Trophoblast cell (in vitro differentiated cells and primary cell): ENCODE measurements around the gene INPPL1.
A peak's percentile ranks its signal among the peaks of the same experiment; 100 is the strongest.

ENCODE experiments used
- DNase-seq, 2 donors: peaks; one replicate each; pipeline ENCODE4 v3.0.0-alpha.2; 2016
- H2AFZ ChIP-seq: 2 replicates; pipeline ENCODE4 v1.6.1; 2013; ENCODE audit warnings: low read length, moderate library complexity, mild to moderate bottlenecking; ENCODE audit not compliant: insufficient read depth, poor library complexity
- H2AK5ac ChIP-seq: 2 replicates; pipeline ENCODE4 v1.6.1; 2013; ENCODE audit warnings: mild to moderate bottlenecking, low read length
- H2BK120ac ChIP-seq: 2 replicates; pipeline ENCODE4 v1.6.1; 2013; ENCODE audit warnings: low read length, mild to moderate bottlenecking, moderate library complexity; ENCODE audit not compliant: insufficient read depth, poor library complexity
- H2BK12ac ChIP-seq: 2 replicates; pipeline ENCODE4 v1.6.1; 2013; ENCODE audit warnings: mild to moderate bottlenecking, low read length, moderate library complexity
- H2BK5ac ChIP-seq: 2 replicates; pipeline ENCODE4 v1.6.1; 2013; ENCODE audit warnings: low read length, low read depth, moderate library complexity, mild to moderate bottlenecking; ENCODE audit not compliant: poor library complexity
- H3K14ac ChIP-seq: 2 replicates; pipeline ENCODE4 v1.6.1; 2013; ENCODE audit warnings: mild to moderate bottlenecking, low read length
- H3K18ac ChIP-seq: 2 replicates; pipeline ENCODE4 v1.6.1; 2013; ENCODE audit warnings: mild to moderate bottlenecking, low read length
- H3K23ac ChIP-seq: 2 replicates; pipeline ENCODE4 v1.6.1; 2013; ENCODE audit warnings: low read length
- H3K27ac ChIP-seq: 2 replicates; pipeline ENCODE4 v1.5.1; 2013; ENCODE audit warnings: low read depth, mild to moderate bottlenecking, inconsistent platforms, low read length, moderate library complexity
- H3K27me3 ChIP-seq: 2 replicates; pipeline ENCODE4 v1.6.1; 2013; ENCODE audit warnings: inconsistent platforms, mild to moderate bottlenecking, low read length, moderate library complexity; ENCODE audit not compliant: insufficient read depth
- H3K36me3 ChIP-seq, 2 experiments: 1 replicate in 1 of 2; 2 replicates in 1 of 2; pipeline ENCODE4 v1.6.1; 2013; ENCODE audit warnings: low read length in 2 of 2, mild to moderate bottlenecking in 2 of 2, moderate library complexity in 1 of 2; ENCODE audit not compliant: insufficient read depth in 2 of 2, control insufficient read depth in 1 of 2
- H3K4ac ChIP-seq: 2 replicates; pipeline ENCODE4 v1.6.1; 2013; ENCODE audit warnings: low read depth, mild to moderate bottlenecking, low read length, moderate library complexity
- H3K4me1 ChIP-seq, 2 experiments: 1 replicate in 1 of 2; 2 replicates in 1 of 2; pipeline ENCODE4 v1.6.1; 2013; ENCODE audit warnings: low read length in 2 of 2, mild to moderate bottlenecking in 2 of 2, moderate library complexity in 1 of 2; ENCODE audit not compliant: insufficient read depth in 2 of 2, control insufficient read depth in 1 of 2
- H3K4me2 ChIP-seq: 2 replicates; pipeline ENCODE4 v1.6.1; 2013; ENCODE audit warnings: inconsistent platforms, mild to moderate bottlenecking, low read length, moderate library complexity
- H3K4me3 ChIP-seq: 2 replicates; pipeline ENCODE4 v1.5.1; 2013; ENCODE audit warnings: mild to moderate bottlenecking, low read depth, low read length, inconsistent platforms
- H3K79me1 ChIP-seq: one replicate; pipeline ENCODE4 v1.6.1; 2013; ENCODE audit warnings: low read length
- H3K79me2 ChIP-seq: 2 replicates; pipeline ENCODE4 v1.6.1; 2013; ENCODE audit warnings: low read length, mild to moderate bottlenecking; ENCODE audit not compliant: control insufficient read depth, insufficient read depth, poor library complexity
- H3K9ac ChIP-seq: 2 replicates; pipeline ENCODE4 v1.6.1; 2013; ENCODE audit warnings: mild to moderate bottlenecking, low read length
- H3K9me3 ChIP-seq: 2 replicates; pipeline ENCODE4 v1.6.1; 2013; ENCODE audit warnings: low read depth, mild to moderate bottlenecking, control low read depth, inconsistent platforms, low read length; ENCODE audit not compliant: insufficient read depth
- H4K12ac ChIP-seq: 2 replicates; pipeline ENCODE4 v1.6.1; 2013; ENCODE audit warnings: low read depth, mild to moderate bottlenecking, low read length, moderate library complexity
- H4K8ac ChIP-seq: 2 replicates; pipeline ENCODE4 v1.6.1; 2013; ENCODE audit warnings: low read depth, mild to moderate bottlenecking, low read length, moderate library complexity
- H4K91ac ChIP-seq: one replicate; pipeline ENCODE4 v1.6.1; 2013; ENCODE audit warnings: low read depth, mild to moderate bottlenecking, low read length, moderate library complexity
- WGBS: extraction: QIAGEN DNeasy Blood & Tissue Kit; methylation state at CpG from one replicate; pipeline ENCODE4 v1.1.7; 2013; ENCODE audit warnings: missing lambda C conversion rate; ENCODE audit not compliant: insufficient read length, insufficient coverage; ENCODE audit errors: extremely low coverage; 5-methylcytosine and 5-hydroxymethylcytosine counted together

The INPPL1 gene

GRCh38 chr11:72271980-72272379 lies 47.4 kb downstream of the INPPL1 start:
- Histone ChIP-seq H2AFZ (no peak overlapping the region), H3K4me1 (no peaks in the 10 kb centered on the region), H2BK120ac (no peak overlapping the region), H3K23ac (no peak overlapping the region), H4K91ac (no peak overlapping the region), H2BK5ac (no peak overlapping the region), H4K8ac (no peak overlapping the region), H3K4me2 (no peak overlapping the region), H2BK12ac (no peak overlapping the region), H3K4ac (no peak overlapping the region), H3K27ac (no peak overlapping the region), H3K4me3 (no peak overlapping the region), H3K36me3 (no peaks in the 10 kb centered on the region), H3K14ac (no peak overlapping the region), H3K79me1 (no peaks in the 10 kb centered on the region), H3K27me3 (no peaks in the 10 kb centered on the region), H3K18ac (no peak overlapping the region), H4K12ac (no peak overlapping the region), H3K79me2 (no peaks in the 10 kb centered on the region), H3K9me3 (peaks cover 3% of the 10 kb centered on the region), H3K9ac (no peak overlapping the region), H2AK5ac (no peak overlapping the region)
- WGBS, result no CpG with 5 or more reads among the region's 1 CpG
- DNase-seq, result no peak

GRCh38 chr11:72274435-72274834 lies 49.9 kb downstream of the INPPL1 start:
- Histone ChIP-seq H2AK5ac (no peak overlapping the region), H3K9me3 (peaks cover 3% of the 10 kb centered on the region), H3K27ac (no peak overlapping the region), H4K8ac (no peak overlapping the region), H4K91ac (no peak overlapping the region), H3K4me2 (no peak overlapping the region), H3K27me3 (no peaks in the 10 kb centered on the region), H2BK12ac (no peak overlapping the region), H3K4ac (no peak overlapping the region), H2AFZ (no peak overlapping the region), H3K18ac (no peak overlapping the region), H4K12ac (no peak overlapping the region), H3K79me1 (no peaks in the 10 kb centered on the region), H3K36me3 (no peaks in the 10 kb centered on the region), H2BK120ac (no peak overlapping the region), H2BK5ac (no peak overlapping the region), H3K23ac (no peak overlapping the region), H3K9ac (no peak overlapping the region), H3K79me2 (no peaks in the 10 kb centered on the region), H3K4me3 (no peak overlapping the region), H3K14ac (no peak overlapping the region), H3K4me1 (no peaks in the 10 kb centered on the region)
- peak in 1 of 2 donors; percentile 32 for DNase-seq
- WGBS, result no CpG with 5 or more reads among the region's 6 CpGs

GRCh38 chr11:72278905-72279304 lies 54.3 kb downstream of the INPPL1 start:
- Histone ChIP-seq H4K12ac (no peak overlapping the region), H2AK5ac (no peak overlapping the region), H3K4me1 (no peaks in the 10 kb centered on the region), H3K4me2 (no peak overlapping the region), H3K14ac (no peak overlapping the region), H3K4ac (no peak overlapping the region), H3K79me2 (no peaks in the 10 kb centered on the region), H3K4me3 (no peak overlapping the region), H2BK120ac (no peak overlapping the region), H4K91ac (no peak overlapping the region), H2BK12ac (no peak overlapping the region), H3K18ac (no peak overlapping the region), H4K8ac (no peak overlapping the region), H3K9ac (no peak overlapping the region), H2AFZ (no peak overlapping the region), H3K9me3 (peaks cover 3% of the 10 kb centered on the region), H3K27me3 (no peaks in the 10 kb centered on the region), H2BK5ac (no peak overlapping the region), H3K79me1 (no peaks in the 10 kb centered on the region), H3K36me3 (no peaks in the 10 kb centered on the region), H3K23ac (no peak overlapping the region), H3K27ac (no peak overlapping the region)
- no peak for DNase-seq

- Histone ChIP-seq H2BK120ac (no peak overlapping the region), H2AK5ac (no peak overlapping the region), H2BK12ac (no peak overlapping the region), H3K18ac (no peak overlapping the region), H3K36me3 (no peaks in the 10 kb centered on the region), H3K79me2 (no peaks in the 10 kb centered on the region), H3K9ac (no peak overlapping the region), H3K9me3 (peaks cover 3% of the 10 kb centered on the region), H3K27me3 (no peaks in the 10 kb centered on the region), H3K79me1 (no peaks in the 10 kb centered on the region), H3K23ac (no peak overlapping the region), H3K4me1 (no peaks in the 10 kb centered on the region), H4K12ac (no peak overlapping the region), H2AFZ (no peak overlapping the region), H3K4ac (no peak overlapping the region), H3K14ac (no peak overlapping the region), H2BK5ac (no peak overlapping the region), H3K4me2 (no peak overlapping the region), H4K8ac (no peak overlapping the region), H4K91ac (no peak overlapping the region), H3K4me3 (no peak overlapping the region), H3K27ac (no peak overlapping the region)
- WGBS, result no CpG with 5 or more reads among the region's 12 CpGs
- DNase-seq, result no peak
Measured at GRCh38 chr11:72280037-72280436, 55.5 kb downstream of the INPPL1 start.
